ENCODE measurements around the gene TMEM132E.
A peak's percentile ranks its signal among the peaks of the same experiment; 100 is the strongest.

The TMEM132E gene

GRCh38 chr17:34580685-34581445, 1.5 kb downstream of the TMEM132E start:
- Histone ChIP-seq H3K9me3 (ENCODE audit: control insufficient read depth, insufficient read depth, low read depth, low read length) (no peaks in the 10 kb centered on the region), H3K27ac (ENCODE audit: extremely low read depth, low read depth, low read length) (peak overlapping the region; percentile 80; the same call in 1 of the 2 replicates), H3K4me3 (ENCODE audit: low read depth, low read length) (peak overlapping the region; percentile 57), H3K36me3 (ENCODE audit: control insufficient read depth in 2 of 2, insufficient read depth in 1 of 2, low read length in 2 of 2) (no peaks in the 10 kb centered on the region), H3K4me1 (ENCODE audit: control insufficient read depth, insufficient read depth, low read length) (peaks cover 18% of the 10 kb centered on the region)
- ChIA-PET CTCF (interaction anchor here (0.7 to 3.3 kb wide), 8 partner anchors 16 to 828 kb away, joined by 3 to 19 read pairs (median 5); no protein-coding TSS in a partner anchor), POLR2A (interaction anchor here (0.6 to 1.1 kb wide), 4 partner anchors 28 to 75 kb away, joined by 3 to 5 read pairs (median 4); no protein-coding TSS in a partner anchor)
- TF ChIP-seq ZNF398 (tag by site-specific recombination; IDR thresholded peaks at IDR 0.05), result peak; percentile 93
- TF ChIP-seq ZNF2 (tag by site-specific recombination; IDR thresholded peaks at IDR 0.05), result 0 out of 2 replicates have a peak, but pooled peaks have one; percentile 35
- TF ChIP-seq HOXA7 (CRISPR knock-in tag; IDR thresholded peaks at IDR 0.05; ENCODE audit: borderline replicate concordance), result no peak
- TF ChIP-seq ZNF48 (tag by site-specific recombination; IDR thresholded peaks at IDR 0.05), result no peak
- TF ChIP-seq INSM2 (tag by site-specific recombination; IDR thresholded peaks at IDR 0.05), result 0 out of 2 replicates have a peak, but pooled peaks have one; percentile 21
- no peak for TF ChIP-seq ATF2 (tag by site-specific recombination; IDR thresholded peaks at IDR 0.05; ENCODE audit: low read depth)
- peak; percentile 79 for TF ChIP-seq KLF16 (tag by site-specific recombination; IDR thresholded peaks at IDR 0.05)
- TF ChIP-seq ZNF580 (tag by site-specific recombination; IDR thresholded peaks at IDR 0.05), result 0 out of 2 replicates have a peak, but pooled peaks have one; percentile 35
- peak; percentile 42; the same call in 1 of the 2 replicates for TF ChIP-seq SP7 (tag by site-specific recombination; IDR thresholded peaks at IDR 0.05)
- no peak for TF ChIP-seq ZNF354C (tag by site-specific recombination; IDR thresholded peaks at IDR 0.05; ENCODE audit: borderline replicate concordance, low read depth)
- TF ChIP-seq ZNF600 (tag by site-specific recombination; IDR thresholded peaks at IDR 0.05), result peak; percentile 34; the same call in 1 of the 2 replicates
- TF ChIP-seq KLF1 (tag by site-specific recombination; IDR thresholded peaks at IDR 0.05), result peak; percentile 63
- TF ChIP-seq ZBTB8A (tag by site-specific recombination; IDR thresholded peaks at IDR 0.05), result peak; percentile 93
- peak; percentile 20; the same call in 1 of the 2 replicates for TF ChIP-seq ZBTB6 (tag by site-specific recombination; IDR thresholded peaks at IDR 0.05)
- TF ChIP-seq ZNF596 (tag by site-specific recombination; IDR thresholded peaks at IDR 0.05), result no peak
- peak; percentile 99 for TF ChIP-seq CTCF (tag by site-specific recombination; IDR thresholded peaks at IDR 0.05)
- peak; percentile 41; the same call in 1 of the 2 replicates for TF ChIP-seq ZFP37 (tag by site-specific recombination; IDR thresholded peaks at IDR 0.05)
- TF ChIP-seq KLF8 (tag by site-specific recombination; IDR thresholded peaks at IDR 0.05), result peak; percentile 58; the same call in 1 of the 2 replicates
- peak; percentile 28; the same call in 1 of the 2 replicates for TF ChIP-seq KLF7 (tag by site-specific recombination; IDR thresholded peaks at IDR 0.05; ENCODE audit: borderline replicate concordance)
- TF ChIP-seq ZBTB48 (tag by site-specific recombination; IDR thresholded peaks at IDR 0.05), result peak; percentile 50; the same call in 1 of the 2 replicates
- no peak for TF ChIP-seq ZNF138 (tag by site-specific recombination; IDR thresholded peaks at IDR 0.05; ENCODE audit: borderline replicate concordance)
- TF ChIP-seq BCL11B (tag by site-specific recombination; IDR thresholded peaks at IDR 0.05; ENCODE audit: low read depth), result 0 out of 2 replicates have a peak, but pooled peaks have one; percentile 13
- TF ChIP-seq KLF17 (tag by site-specific recombination; IDR thresholded peaks at IDR 0.05), result peak; percentile 63
- peak; percentile 19; the same call in 1 of the 2 replicates for TF ChIP-seq YY1 (tag by site-specific recombination; IDR thresholded peaks at IDR 0.05)
- 0 out of 2 replicates have a peak, but pooled peaks have one; percentile 46 for TF ChIP-seq SP3 (tag by site-specific recombination; IDR thresholded peaks at IDR 0.05)
- TF ChIP-seq KLF9 (tag by site-specific recombination; IDR thresholded peaks at IDR 0.05; ENCODE audit: low read depth), result peak; percentile 45; the same call in 1 of the 2 replicates
- 0 out of 2 replicates have a peak, but pooled peaks have one; percentile 10 for TF ChIP-seq ZNF202 (tag by site-specific recombination; IDR thresholded peaks at IDR 0.05; ENCODE audit: borderline replicate concordance)

Measured in HEK293 (cell line).